Measurements from ENCODE around the gene KIF14. TPM values are rescaled to one million over a fixed set of nuclear protein-coding genes. Genes with fewer than 3 reads are reported as not detected.
A peak's percentile ranks its signal among the peaks of the same experiment; 100 is the strongest.
"Not testable (repeated sequence)": the region's sequence is repeated elsewhere in the genome, so short reads cannot be mapped to it uniquely, and the experiment has no call there.

Gene KIF14
- total RNA-seq, 1 experiment from 2014 or later: 25.5 TPM

- intact Hi-C loops (cut with micrococcal nuclease): loop anchor here (1.0 to 5.0 kb wide), 6 partner anchors 244 to 663 kb away; partner anchors contain the start of gene KIF21B
- POLR2A ChIA-PET: interaction anchor here (0.5 to 1.9 kb wide), 10 partner anchors 9 to 1566 kb away, joined by 3 to 11 read pairs (median 4); partner anchors contain the start of gene CAMSAP2
- peak; percentile 62 for DNase-seq (ENCODE audit: unreplicated experiment)
- Mint-ChIP-seq H3K9me3 (ENCODE audit: unreplicated experiment) (no peaks in the 10 kb centered on the region), H3K36me3 (ENCODE audit: insufficient read depth, unreplicated experiment) (peaks cover 29% of the 10 kb centered on the region), H3K27ac (ENCODE audit: low read depth, unreplicated experiment) (peak overlapping the region; percentile 28), H3K4me3 (ENCODE audit: unreplicated experiment) (no peak overlapping the region), H3K27me3 (ENCODE audit: insufficient read depth, unreplicated experiment) (no peaks in the 10 kb centered on the region), H3K4me1 (ENCODE audit: insufficient read depth, unreplicated experiment) (peaks cover 6% of the 10 kb centered on the region)
- no TSS peak for BruUV-seq (replicated peaks)
- TF ChIP-seq CTCF (IDR thresholded peaks at IDR 0.05; ENCODE audit: unreplicated experiment): peak; percentile 81
- CTCF ChIA-PET: interaction anchor here (0.5 to 6.7 kb wide), 61 partner anchors 8 to 803 kb away, joined by 3 to 61 read pairs (median 4); no protein-coding TSS in a partner anchor
Measured at GRCh38 chr1:200558866-200559459, 61.6 kb downstream of the KIF14 start.

GRCh38 chr1:200556002-200556401 is 64.5 kb downstream of the KIF14 start:
- no TSS peak for BruUV-seq (replicated peaks)
- Mint-ChIP-seq H3K9me3 (ENCODE audit: unreplicated experiment) (no peaks in the 10 kb centered on the region), H3K27me3 (ENCODE audit: insufficient read depth, unreplicated experiment) (no peaks in the 10 kb centered on the region), H3K36me3 (ENCODE audit: insufficient read depth, unreplicated experiment) (peaks cover 34% of the 10 kb centered on the region), H3K4me3 (ENCODE audit: unreplicated experiment) (no peak overlapping the region), H3K27ac (ENCODE audit: low read depth, unreplicated experiment) (no peak overlapping the region), H3K4me1 (ENCODE audit: insufficient read depth, unreplicated experiment) (peaks cover 2% of the 10 kb centered on the region)
- CTCF ChIA-PET: interaction anchor here (0.6 to 6.7 kb wide), 23 partner anchors 11 to 1011 kb away, joined by 3 to 50 read pairs (median 4); no protein-coding TSS in a partner anchor
- no peak for DNase-seq (ENCODE audit: unreplicated experiment)
- no peak for TF ChIP-seq CTCF (IDR thresholded peaks at IDR 0.05; ENCODE audit: unreplicated experiment)
- POLR2A ChIA-PET: interaction anchor here (0.6 to 1.6 kb wide), 4 partner anchors 12 to 339 kb away, joined by 3 to 5 read pairs (median 4); partner anchors contain the start of gene INAVA
- intact Hi-C loops (cut with micrococcal nuclease): loop anchor here (5.0 kb wide), 2 partner anchors 466 to 666 kb away; partner anchors contain the start of gene KIF21B

GRCh38 chr1:200552737-200553136 is 67.8 kb downstream of the KIF14 start:
- CTCF ChIA-PET: interaction anchor here (0.6 to 2.7 kb wide), 4 partner anchors 11 to 1009 kb away, joined by 3 to 17 read pairs (median 4); no protein-coding TSS in a partner anchor

GRCh38 chr1:200550367-200550766 is 70.2 kb downstream of the KIF14 start:
- CTCF ChIA-PET: interaction anchor here (0.5 to 2.8 kb wide), 7 partner anchors 9 to 564 kb away, joined by 3 to 26 read pairs (median 4); no protein-coding TSS in a partner anchor
- POLR2A ChIA-PET: interaction anchor here (0.6 to 1.5 kb wide), 7 partner anchors 9 to 773 kb away, joined by 3 to 11 read pairs (median 4); no protein-coding TSS in a partner anchor
- Mint-ChIP-seq H3K27me3 (ENCODE audit: insufficient read depth, unreplicated experiment) (no peaks in the 10 kb centered on the region), H3K4me3 (ENCODE audit: unreplicated experiment) (no peak overlapping the region), H3K4me1 (ENCODE audit: insufficient read depth, unreplicated experiment) (peaks cover 11% of the 10 kb centered on the region), H3K27ac (ENCODE audit: low read depth, unreplicated experiment) (peak overlapping the region; percentile 3), H3K9me3 (ENCODE audit: unreplicated experiment) (no peaks in the 10 kb centered on the region), H3K36me3 (ENCODE audit: insufficient read depth, unreplicated experiment) (peaks cover 11% of the 10 kb centered on the region)
- peak; percentile 72 for DNase-seq (ENCODE audit: unreplicated experiment)
- no peak for TF ChIP-seq CTCF (IDR thresholded peaks at IDR 0.05; ENCODE audit: unreplicated experiment)
- no TSS peak for BruUV-seq (replicated peaks)
- intact Hi-C loops (cut with micrococcal nuclease): no loop called here

More at GRCh38 chr1:200552737-200553136, 67.8 kb downstream of the KIF14 start:
- H3K27ac Mint-ChIP-seq (ENCODE audit: low read depth, unreplicated experiment); H3K4me3 Mint-ChIP-seq (ENCODE audit: unreplicated experiment); H3K27me3 Mint-ChIP-seq (ENCODE audit: insufficient read depth, unreplicated experiment); intact Hi-C loops (cut with micrococcal nuclease); BruUV-seq (replicated peaks); DNase-seq (ENCODE audit: unreplicated experiment); H3K9me3 Mint-ChIP-seq (ENCODE audit: unreplicated experiment): not testable (repeated sequence)
- H3K36me3 Mint-ChIP-seq (ENCODE audit: insufficient read depth, unreplicated experiment): peaks cover 16% of the 10 kb centered on the region
- H3K4me1 Mint-ChIP-seq (ENCODE audit: insufficient read depth, unreplicated experiment): peaks cover 11% of the 10 kb centered on the region
- POLR2A ChIA-PET: interaction anchor here (0.5 to 0.6 kb wide), 2 partner anchors 20 to 651 kb away, joined by 3 read pairs; no protein-coding TSS in a partner anchor
